GM12873 (cell line): ENCODE data around the gene OPN4.

Source experiments
- CTCF ChIP-seq: IDR thresholded peaks from 2 replicates; pipeline ENCODE4 v1.5.1; 2012; ENCODE audit warnings: low read depth, mild to moderate bottlenecking, moderate library complexity, low read length, control low read depth; ENCODE audit not compliant: insufficient read depth; ENCODE audit errors: missing control alignments

Gene OPN4

GRCh38 chr10:86712317-86712707 is 58.0 kb downstream of the OPN4 start:
- TF ChIP-seq CTCF, result no peak

DNA sequence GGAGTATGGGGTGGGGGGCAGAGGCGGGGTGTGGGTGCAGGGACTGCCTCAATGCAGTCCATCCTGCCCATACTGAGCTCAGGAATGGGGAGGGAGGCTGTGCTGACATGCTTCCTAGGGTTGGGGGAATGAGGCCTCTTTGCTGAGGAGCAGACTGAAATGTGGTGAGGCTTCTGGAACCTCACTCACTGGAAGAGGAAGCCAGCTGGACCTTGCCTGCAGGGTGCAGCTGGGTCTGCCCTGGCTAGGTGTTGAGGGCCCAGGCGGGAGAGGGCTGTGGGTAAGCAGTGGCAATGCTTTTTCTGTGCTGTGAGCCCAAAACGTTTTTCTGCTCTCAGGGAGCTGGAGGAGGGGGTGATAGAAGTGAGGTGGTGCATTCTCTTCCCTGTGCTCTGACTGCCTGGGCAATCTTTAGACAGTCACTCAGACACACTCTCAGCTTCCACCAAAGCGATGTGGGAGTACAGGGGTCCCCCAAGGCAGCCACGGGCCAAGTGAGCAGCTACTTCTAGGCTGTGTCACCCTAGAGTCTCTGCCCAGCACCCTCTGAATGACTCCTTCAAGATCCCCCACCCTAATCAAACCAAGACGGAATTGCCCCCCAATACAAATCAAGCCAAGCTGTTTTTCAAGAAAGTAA is 60.9 kb downstream of the OPN4 start:
- no peak for TF ChIP-seq CTCF

GRCh38 chr10:86715836-86716235 is 61.5 kb downstream of the OPN4 start:
- TF ChIP-seq CTCF, result no peak
